ENCODE measurements around the gene OR2T35.

Gene OR2T35

DNA sequence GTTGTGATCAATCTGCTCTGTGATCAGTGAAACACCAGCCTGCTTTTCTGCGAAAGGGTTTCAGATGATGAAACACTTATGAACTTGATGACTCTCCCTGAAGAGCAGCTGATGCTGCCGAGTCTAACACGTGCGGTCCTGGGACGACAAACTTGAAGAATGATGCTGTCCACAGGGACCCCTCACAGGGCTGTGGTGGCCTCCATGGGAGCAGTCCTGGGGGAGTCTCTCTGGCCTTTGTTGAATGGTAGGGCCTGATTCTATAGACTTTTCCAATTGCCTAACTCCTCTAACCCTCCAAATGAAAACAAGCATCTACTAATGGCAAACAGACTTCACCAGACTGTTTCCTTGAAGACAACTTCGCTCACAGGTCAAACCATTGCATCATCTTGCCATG lies 47.5 kb downstream of the OR2T35 start, which contains the start of gene OR2T10:
TSS of gene OR2T10 (minus strand) at position 112 of the 400 bp plus-strand sequence. CDS start 3,932 bp downstream, outside the sequence.
- DNase-seq (ENCODE audit: low read depth in 1 of 2, low spot score in 1 of 2) = no peak
- in situ Hi-C loops (cut with HindIII; ENCODE audit: low pct_unique_long_range_greater_than_20kb, low sequenced_read_pairs) = no loop called here
- no peak for TF ChIP-seq JUND (IDR thresholded peaks at IDR 0.05; ENCODE audit: low read depth)

DNA sequence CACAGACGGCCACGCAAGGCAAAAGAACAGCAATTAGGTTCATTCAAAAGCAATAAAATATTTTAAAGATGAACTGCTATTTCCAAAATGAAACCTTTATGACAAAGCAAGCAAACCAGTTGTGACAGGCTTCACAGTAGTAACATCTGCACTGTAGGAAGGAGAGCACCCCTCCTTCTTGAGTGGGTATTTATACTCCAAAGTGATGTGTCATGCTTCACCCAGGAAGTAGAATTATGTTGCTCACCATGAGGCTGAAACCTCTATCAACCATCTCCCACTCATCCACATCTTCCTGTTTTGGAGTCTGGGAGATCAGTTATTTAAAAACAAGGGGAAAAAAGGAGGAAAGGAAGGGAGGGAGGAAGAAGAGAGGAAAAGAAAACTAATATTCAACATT lies 48.5 kb downstream of the OR2T35 start:
- no peak for DNase-seq (ENCODE audit: low read depth in 1 of 2, low spot score in 1 of 2)

DNA sequence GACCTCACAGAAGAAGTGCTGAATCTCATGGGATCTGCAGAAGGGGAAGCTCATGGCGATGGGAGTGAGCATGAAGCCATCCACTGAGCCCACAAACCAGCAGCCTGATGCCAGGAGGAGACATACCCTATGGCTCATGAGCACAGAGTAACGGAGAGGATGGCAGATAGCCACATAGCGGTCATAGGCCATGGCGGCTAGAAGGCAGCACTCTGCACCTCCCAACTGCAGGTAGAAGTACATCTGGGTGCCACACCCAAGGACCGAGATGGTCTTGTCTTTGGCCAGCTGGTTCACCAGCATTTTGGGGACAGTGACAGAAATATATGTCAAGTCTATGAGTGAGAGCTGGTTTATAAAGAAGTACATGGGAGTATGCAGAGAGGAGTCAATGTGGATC lies 51.9 kb downstream of the OR2T35 start:
- TF ChIP-seq JUND (IDR thresholded peaks at IDR 0.05; ENCODE audit: low read depth) = no peak
- in situ Hi-C loops (cut with HindIII; ENCODE audit: low pct_unique_long_range_greater_than_20kb, low sequenced_read_pairs) = no loop called here
- DNase-seq (ENCODE audit: low read depth in 1 of 2, low spot score in 1 of 2) = no peak

More for the DNA sequence above, 48.5 kb downstream of the OR2T35 start:
- in situ Hi-C loops (cut with HindIII; ENCODE audit: low pct_unique_long_range_greater_than_20kb, low sequenced_read_pairs) = no loop called here
- TF ChIP-seq JUND (IDR thresholded peaks at IDR 0.05; ENCODE audit: low read depth) = no peak

DNA sequence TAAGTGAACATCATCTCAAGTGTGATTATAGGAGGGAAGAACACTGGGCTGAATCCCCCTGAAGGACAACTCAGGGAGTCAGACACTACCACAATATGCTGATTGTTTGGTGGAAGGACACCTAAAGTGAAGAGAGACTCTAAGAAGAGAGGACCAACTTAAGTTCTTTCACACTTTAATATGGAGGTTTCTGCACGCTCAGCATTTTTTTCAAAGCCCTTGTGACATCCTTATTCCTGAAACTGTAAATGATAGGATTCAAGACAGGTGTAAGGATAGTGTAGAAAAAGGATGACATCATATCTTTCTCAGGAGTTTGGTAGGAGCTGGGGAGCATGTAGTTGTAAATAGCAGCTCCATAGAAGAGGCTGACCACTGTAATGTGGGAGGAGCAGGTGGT lies 52.4 kb downstream of the OR2T35 start:
- no peak for TF ChIP-seq JUND (IDR thresholded peaks at IDR 0.05; ENCODE audit: low read depth)
- in situ Hi-C loops (cut with HindIII; ENCODE audit: low pct_unique_long_range_greater_than_20kb, low sequenced_read_pairs) = no loop called here
- no peak for DNase-seq (ENCODE audit: low read depth in 1 of 2, low spot score in 1 of 2)

DNA sequence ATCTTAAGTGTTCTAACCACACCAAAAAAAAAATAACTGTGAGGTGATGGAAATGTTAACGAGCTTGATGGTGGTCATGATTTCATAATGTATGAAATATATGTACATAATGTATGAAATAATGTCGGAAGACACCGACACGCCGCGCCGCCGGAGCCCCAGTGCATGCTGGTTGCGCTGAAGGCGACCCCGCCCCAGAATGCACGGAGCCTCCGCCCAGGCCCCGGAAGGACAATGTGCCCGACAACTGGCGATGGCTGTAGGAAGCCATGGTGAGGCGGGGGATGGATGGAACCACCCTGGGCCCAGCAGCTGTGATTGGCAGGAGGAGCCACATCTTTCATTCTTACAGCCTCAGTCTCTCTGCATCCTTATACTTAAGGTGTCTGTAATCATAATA lies 55.0 kb downstream of the OR2T35 start:
- TF ChIP-seq JUND (IDR thresholded peaks at IDR 0.05; ENCODE audit: low read depth) = no peak
- no peak for DNase-seq (ENCODE audit: low read depth in 1 of 2, low spot score in 1 of 2)
- in situ Hi-C loops (cut with HindIII; ENCODE audit: low pct_unique_long_range_greater_than_20kb, low sequenced_read_pairs) = no loop called here

DNA sequence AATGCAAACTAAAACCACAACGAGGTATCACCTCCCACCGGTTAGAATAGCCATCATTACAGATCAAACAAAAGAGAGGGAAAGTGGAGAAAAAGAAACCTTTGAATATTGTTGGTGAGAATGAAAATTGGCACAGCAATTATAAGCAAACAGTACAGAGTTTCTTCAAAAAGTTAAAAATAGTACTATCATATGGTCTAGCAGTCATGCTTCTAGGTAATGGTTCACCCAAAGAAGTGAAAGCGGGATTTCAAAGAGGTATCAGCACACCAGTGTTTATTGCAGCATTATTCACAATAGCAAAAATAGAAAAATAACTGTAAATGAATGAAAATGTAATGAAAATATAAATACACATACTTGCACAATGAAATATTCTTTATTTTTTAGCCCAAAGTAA lies 55.7 kb downstream of the OR2T35 start:
- DNase-seq (ENCODE audit: low read depth in 1 of 2, low spot score in 1 of 2) = no peak
- no peak for TF ChIP-seq JUND (IDR thresholded peaks at IDR 0.05; ENCODE audit: low read depth)
- in situ Hi-C loops (cut with HindIII; ENCODE audit: low pct_unique_long_range_greater_than_20kb, low sequenced_read_pairs) = no loop called here

Data from T47D (cell line).